Activated naive CD8-positive, alpha-beta T cell treated with anti-CD3 and anti-CD28 coated beads, Interleukin-2, amount 50 U/mL, for 24 hours (primary cell): ENCODE data around the gene EFCAB11.

Experiments used
- ATAC-seq: fragments of 150-1000 bp; cut with Tn5 transposase; one replicate; pipeline ENCODE4 v1.10.0; 2021
- DNase-seq: peaks from one replicate; pipeline ENCODE4 v3.0.0; 2021
- H3K27ac Mint-ChIP-seq: one replicate; pipeline ENCODE4 v1.8.0; 2021; ENCODE audit warnings: mild to moderate bottlenecking, mixed read lengths
- H3K27me3 Mint-ChIP-seq: one replicate; pipeline ENCODE4 v1.8.0; 2021; ENCODE audit warnings: mixed read lengths
- H3K36me3 Mint-ChIP-seq: one replicate; pipeline ENCODE4 v1.8.0; 2021; ENCODE audit warnings: low read depth, mixed read lengths
- H3K4me1 Mint-ChIP-seq: one replicate; pipeline ENCODE4 v1.8.0; 2021; ENCODE audit warnings: mixed read lengths
- H3K4me3 Mint-ChIP-seq: one replicate; pipeline ENCODE4 v1.8.0; 2021; ENCODE audit warnings: mild to moderate bottlenecking, moderate library complexity, mixed read lengths
- H3K9me3 Mint-ChIP-seq: one replicate; pipeline ENCODE4 v1.8.0; 2021; ENCODE audit warnings: mixed read lengths

EFCAB11 gene

GRCh38 chr14:89775946-89776345 lies 178.6 kb downstream of the EFCAB11 start:
- H3K27me3 Mint-ChIP-seq: peaks cover 4% of the 10 kb centered on the region
- DNase-seq (no peak), ATAC-seq (no peak)
- peaks cover 20% of the 10 kb centered on the region for H3K4me1 Mint-ChIP-seq
- H3K27ac Mint-ChIP-seq: no peak overlapping the region
- no peaks in the 10 kb centered on the region for H3K36me3 Mint-ChIP-seq
- no peaks in the 10 kb centered on the region for H3K9me3 Mint-ChIP-seq
- no peak overlapping the region for H3K4me3 Mint-ChIP-seq

- ATAC-seq (no peak), DNase-seq (no peak)
- Mint-ChIP-seq H3K27ac (no peak overlapping the region), H3K4me1 (peaks cover 20% of the 10 kb centered on the region), H3K36me3 (no peaks in the 10 kb centered on the region), H3K4me3 (no peak overlapping the region), H3K27me3 (peaks cover 4% of the 10 kb centered on the region), H3K9me3 (no peaks in the 10 kb centered on the region)
Observed at GRCh38 chr14:89775151-89775550, 179.4 kb downstream of the EFCAB11 start.

- H3K4me3 Mint-ChIP-seq: peak overlapping the region; percentile 52
- peaks cover 20% of the 10 kb centered on the region for H3K4me1 Mint-ChIP-seq
- no peaks in the 10 kb centered on the region for H3K9me3 Mint-ChIP-seq
- ATAC-seq (peak; percentile 87), DNase-seq (peak; percentile 66)
- no peaks in the 10 kb centered on the region for H3K36me3 Mint-ChIP-seq
- H3K27me3 Mint-ChIP-seq: peaks cover 4% of the 10 kb centered on the region
- no peak overlapping the region for H3K27ac Mint-ChIP-seq
Observed at GRCh38 chr14:89773644-89774316, 180.8 kb downstream of the EFCAB11 start.

- Mint-ChIP-seq H3K27me3 (peaks cover 4% of the 10 kb centered on the region), H3K9me3 (no peaks in the 10 kb centered on the region), H3K4me1 (peaks cover 20% of the 10 kb centered on the region), H3K27ac (no peak overlapping the region), H3K4me3 (peak overlapping the region; percentile 52), H3K36me3 (no peaks in the 10 kb centered on the region)
- ATAC-seq: no peak
- DNase-seq: no peak
Observed at GRCh38 chr14:89773151-89773550, 181.4 kb downstream of the EFCAB11 start.

GRCh38 chr14:89771251-89771650 lies 183.3 kb downstream of the EFCAB11 start:
- Mint-ChIP-seq H3K27ac (peak overlapping the region; percentile 24), H3K9me3 (no peaks in the 10 kb centered on the region), H3K4me3 (no peak overlapping the region), H3K27me3 (peaks cover 4% of the 10 kb centered on the region), H3K4me1 (peaks cover 36% of the 10 kb centered on the region), H3K36me3 (no peaks in the 10 kb centered on the region)
- ATAC-seq (no peak), DNase-seq (no peak)

- peaks cover 23% of the 10 kb centered on the region for H3K4me1 Mint-ChIP-seq
- peak overlapping the region; percentile 40 for H3K4me3 Mint-ChIP-seq
- peak; percentile 53 for DNase-seq
- H3K27me3 Mint-ChIP-seq: peaks cover 4% of the 10 kb centered on the region
- no peaks in the 10 kb centered on the region for H3K36me3 Mint-ChIP-seq
- peak overlapping the region; percentile 80 for H3K27ac Mint-ChIP-seq
- ATAC-seq: peak; percentile 89
- no peaks in the 10 kb centered on the region for H3K9me3 Mint-ChIP-seq
Observed at GRCh38 chr14:89767861-89768268, 186.7 kb downstream of the EFCAB11 start.

GRCh38 chr14:89767131-89767530 lies 187.4 kb downstream of the EFCAB11 start:
- Mint-ChIP-seq H3K4me1 (peaks cover 20% of the 10 kb centered on the region), H3K4me3 (peak overlapping the region; percentile 40), H3K36me3 (no peaks in the 10 kb centered on the region), H3K27me3 (peaks cover 3% of the 10 kb centered on the region), H3K27ac (peak overlapping the region; percentile 80), H3K9me3 (no peaks in the 10 kb centered on the region)
- ATAC-seq: no peak
- no peak for DNase-seq

- Mint-ChIP-seq H3K27me3 (no peaks in the 10 kb centered on the region), H3K4me1 (peaks cover 18% of the 10 kb centered on the region), H3K4me3 (no peak overlapping the region), H3K36me3 (no peaks in the 10 kb centered on the region), H3K9me3 (no peaks in the 10 kb centered on the region), H3K27ac (no peak overlapping the region)
- DNase-seq (no peak), ATAC-seq (no peak)
Observed at GRCh38 chr14:89765346-89765745, 189.2 kb downstream of the EFCAB11 start.

- DNase-seq (no peak), ATAC-seq (no peak)
- peaks cover 7% of the 10 kb centered on the region for H3K9me3 Mint-ChIP-seq
- no peaks in the 10 kb centered on the region for H3K27me3 Mint-ChIP-seq
- no peak overlapping the region for H3K27ac Mint-ChIP-seq
- H3K36me3 Mint-ChIP-seq: peaks cover 2% of the 10 kb centered on the region
- H3K4me3 Mint-ChIP-seq: no peak overlapping the region
- peaks cover 2% of the 10 kb centered on the region for H3K4me1 Mint-ChIP-seq
Observed at GRCh38 chr14:89760086-89760485, 194.4 kb downstream of the EFCAB11 start.

GRCh38 chr14:89757313-89757939 lies 197.1 kb downstream of the EFCAB11 start:
- ATAC-seq: no peak

GRCh38 chr14:89755816-89756215 lies 198.7 kb downstream of the EFCAB11 start:
- no peak overlapping the region for H3K4me3 Mint-ChIP-seq
- H3K27ac Mint-ChIP-seq: no peak overlapping the region
- H3K9me3 Mint-ChIP-seq: peaks cover 7% of the 10 kb centered on the region
- DNase-seq (no peak), ATAC-seq (no peak)
- peaks cover 2% of the 10 kb centered on the region for H3K36me3 Mint-ChIP-seq
- H3K27me3 Mint-ChIP-seq: no peaks in the 10 kb centered on the region
- H3K4me1 Mint-ChIP-seq: peaks cover 25% of the 10 kb centered on the region

More at GRCh38 chr14:89757313-89757939, 197.1 kb downstream of the EFCAB11 start:
- H3K9me3 Mint-ChIP-seq: peaks cover 7% of the 10 kb centered on the region
- no peak for DNase-seq
- no peak overlapping the region for H3K27ac Mint-ChIP-seq
- no peaks in the 10 kb centered on the region for H3K27me3 Mint-ChIP-seq
- H3K4me1 Mint-ChIP-seq: peaks cover 11% of the 10 kb centered on the region
- peaks cover 2% of the 10 kb centered on the region for H3K36me3 Mint-ChIP-seq
- no peak overlapping the region for H3K4me3 Mint-ChIP-seq

- Mint-ChIP-seq H3K27me3 (no peaks in the 10 kb centered on the region), H3K9me3 (peaks cover 7% of the 10 kb centered on the region), H3K4me1 (peaks cover 32% of the 10 kb centered on the region), H3K4me3 (no peak overlapping the region), H3K27ac (no peak overlapping the region), H3K36me3 (peaks cover 2% of the 10 kb centered on the region)
- DNase-seq: no peak
- no peak for ATAC-seq
Observed at GRCh38 chr14:89753828-89754412, 200.6 kb downstream of the EFCAB11 start.

- Mint-ChIP-seq H3K27ac (peak overlapping the region; percentile 40), H3K4me1 (peaks cover 32% of the 10 kb centered on the region), H3K36me3 (no peaks in the 10 kb centered on the region), H3K4me3 (no peak overlapping the region), H3K27me3 (no peaks in the 10 kb centered on the region), H3K9me3 (peaks cover 14% of the 10 kb centered on the region)
- ATAC-seq (peak; percentile 58), DNase-seq (no peak)
Observed at GRCh38 chr14:89750908-89751392, 203.6 kb downstream of the EFCAB11 start.

GRCh38 chr14:89750281-89750755 lies 204.2 kb downstream of the EFCAB11 start:
- H3K27me3 Mint-ChIP-seq: no peaks in the 10 kb centered on the region
- no peak overlapping the region for H3K27ac Mint-ChIP-seq
- H3K4me1 Mint-ChIP-seq: peaks cover 32% of the 10 kb centered on the region
- H3K9me3 Mint-ChIP-seq: peaks cover 19% of the 10 kb centered on the region
- no peak overlapping the region for H3K4me3 Mint-ChIP-seq
- ATAC-seq: no peak
- DNase-seq: no peak
- no peaks in the 10 kb centered on the region for H3K36me3 Mint-ChIP-seq

- peaks cover 19% of the 10 kb centered on the region for H3K9me3 Mint-ChIP-seq
- peaks cover 24% of the 10 kb centered on the region for H3K4me1 Mint-ChIP-seq
- DNase-seq: no peak
Observed at GRCh38 chr14:89748004-89748403, 206.5 kb downstream of the EFCAB11 start.

More at GRCh38 chr14:89748004-89748403, 206.5 kb downstream of the EFCAB11 start:
- ATAC-seq: no peak
- Mint-ChIP-seq H3K27me3 (no peaks in the 10 kb centered on the region), H3K4me3 (no peak overlapping the region), H3K36me3 (no peaks in the 10 kb centered on the region), H3K27ac (no peak overlapping the region)
